WERI-Rb-1 (cell line): Measurements from ENCODE around the gene GPBP1.

Source experiments
- DNase-seq: peaks from one replicate; pipeline ENCODE4 v3.0.0-alpha.2; 2020
- H3K27ac ChIP-seq: fragments of 250-450 bp; sonication (Bioruptor Pico); 2 replicates; pipeline ENCODE4 v1.5.1; 2020; ENCODE audit warnings: mild to moderate bottlenecking, moderate library complexity
- H3K27me3 ChIP-seq: fragments of 250-450 bp; sonication (Bioruptor Pico); 2 replicates; pipeline ENCODE4 v1.5.1; 2021; ENCODE audit warnings: mild to moderate bottlenecking, low read depth, moderate library complexity; ENCODE audit not compliant: insufficient read depth, severe bottlenecking
- H3K36me3 ChIP-seq: fragments of 250-450 bp; sonication (Bioruptor Pico); 2 replicates; pipeline ENCODE4 v1.5.1; 2020; ENCODE audit warnings: mild to moderate bottlenecking, moderate library complexity
- H3K4me3 ChIP-seq: 2 replicates; pipeline ENCODE4 v1.5.1; 2011; ENCODE audit warnings: low read depth, mild to moderate bottlenecking, control low read depth, low read length
- H3K9me3 ChIP-seq: fragments of 250-450 bp; sonication (Bioruptor Pico); 2 replicates; pipeline ENCODE4 v1.5.1; 2021; ENCODE audit warnings: mild to moderate bottlenecking, moderate library complexity; ENCODE audit not compliant: severe bottlenecking
- CTCF ChIP-seq: IDR thresholded peaks from 2 replicates; pipeline ENCODE4 v1.5.1; 2011; ENCODE audit warnings: low read depth, mild to moderate bottlenecking, control low read depth, inconsistent platforms, low read length

GPBP1 gene

GRCh38 chr5:57249265-57249874, 75.5 kb downstream of the GPBP1 start:
- H3K36me3 ChIP-seq, result peaks cover 69% of the 10 kb centered on the region
- no peak for DNase-seq
- no peaks in the 10 kb centered on the region for H3K9me3 ChIP-seq
- H3K27ac ChIP-seq, result no peak overlapping the region
- TF ChIP-seq CTCF, result no peak
- no peak overlapping the region for H3K4me3 ChIP-seq
- H3K27me3 ChIP-seq, result no peaks in the 10 kb centered on the region

DNA sequence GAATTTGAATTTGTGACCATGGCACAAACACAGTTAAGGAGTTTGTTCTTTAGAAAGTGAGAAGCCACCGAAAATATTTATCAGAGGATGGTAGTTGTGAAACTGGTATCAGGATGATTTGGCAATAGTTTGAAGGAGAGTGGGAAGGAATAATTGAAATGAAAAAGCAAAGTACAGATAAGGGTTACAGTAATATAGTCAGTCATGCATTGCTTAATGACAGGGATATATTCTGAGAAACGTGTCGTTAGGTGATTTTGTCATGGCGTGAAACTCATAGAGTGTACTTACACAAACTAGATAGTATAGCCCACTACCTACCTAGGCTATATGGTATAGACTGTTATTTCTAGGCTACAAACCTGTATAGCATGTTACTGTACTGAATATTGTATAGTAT, 84.2 kb downstream of the GPBP1 start:
- H3K27me3 ChIP-seq, result no peaks in the 10 kb centered on the region
- no peak overlapping the region for H3K4me3 ChIP-seq
- no peak for TF ChIP-seq CTCF
- no peak overlapping the region for H3K27ac ChIP-seq
- H3K9me3 ChIP-seq, result no peaks in the 10 kb centered on the region
- peaks cover 77% of the 10 kb centered on the region for H3K36me3 ChIP-seq
- DNase-seq, result no peak

DNA sequence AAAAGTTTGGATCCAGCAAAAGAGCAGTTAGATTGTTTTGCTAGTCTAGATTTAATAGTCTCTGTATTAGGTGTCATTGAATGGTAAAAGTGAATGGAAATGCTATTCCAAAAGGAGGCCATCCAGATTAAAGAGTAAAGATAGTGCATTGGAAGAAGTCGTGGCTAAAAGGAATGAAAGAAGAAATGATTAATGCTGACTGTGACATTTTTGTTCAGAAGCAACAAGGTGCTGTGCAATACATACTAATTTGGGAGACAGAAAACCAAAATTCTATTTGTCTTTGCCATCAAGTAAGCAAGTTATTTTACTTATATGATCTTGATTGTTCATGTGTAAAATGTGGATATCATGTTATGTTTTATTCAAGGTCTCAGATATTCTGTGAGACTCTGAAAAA, 85.1 kb downstream of the GPBP1 start:
- TF ChIP-seq CTCF, result no peak
- Histone ChIP-seq H3K9me3 (no peaks in the 10 kb centered on the region), H3K4me3 (no peak overlapping the region), H3K27ac (no peak overlapping the region), H3K27me3 (no peaks in the 10 kb centered on the region), H3K36me3 (peaks cover 83% of the 10 kb centered on the region)
- no peak for DNase-seq

GRCh38 chr5:57259704-57260103, 85.8 kb downstream of the GPBP1 start:
- Histone ChIP-seq H3K36me3 (peaks cover 82% of the 10 kb centered on the region), H3K9me3 (no peaks in the 10 kb centered on the region)
- no peak for DNase-seq

GRCh38 chr5:57262541-57262940, 88.7 kb downstream of the GPBP1 start:
- DNase-seq, result no peak
- Histone ChIP-seq H3K27me3 (no peaks in the 10 kb centered on the region), H3K9me3 (no peaks in the 10 kb centered on the region), H3K4me3 (no peak overlapping the region), H3K27ac (no peak overlapping the region), H3K36me3 (peaks cover 57% of the 10 kb centered on the region)
- no peak for TF ChIP-seq CTCF

More at GRCh38 chr5:57259704-57260103, 85.8 kb downstream of the GPBP1 start:
- H3K27ac ChIP-seq, result no peak overlapping the region
- H3K27me3 ChIP-seq, result no peaks in the 10 kb centered on the region
- no peak for TF ChIP-seq CTCF
- H3K4me3 ChIP-seq, result no peak overlapping the region

GRCh38 chr5:57267805-57268204, 93.9 kb downstream of the GPBP1 start:
- no peaks in the 10 kb centered on the region for H3K27me3 ChIP-seq
- no peak for DNase-seq
- no peak for TF ChIP-seq CTCF
- no peak overlapping the region for H3K4me3 ChIP-seq
- H3K9me3 ChIP-seq, result no peaks in the 10 kb centered on the region
- no peak overlapping the region for H3K27ac ChIP-seq
- peaks cover 18% of the 10 kb centered on the region for H3K36me3 ChIP-seq
